Rectal smooth muscle tissue (tissue), 1 donor: ENCODE measurements around the gene ADAMTS3.

Experiments used
- H3K27ac ChIP-seq: one replicate; pipeline ENCODE4 v1.7.0; 2013; ENCODE audit warnings: low read depth, low read length, inconsistent platforms
- H3K27me3 ChIP-seq: one replicate; pipeline ENCODE4 v1.7.0; 2013; ENCODE audit warnings: low read length; ENCODE audit not compliant: control insufficient read depth, insufficient read depth
- H3K36me3 ChIP-seq: one replicate; pipeline ENCODE4 v1.7.0; 2013; ENCODE audit warnings: low read length; ENCODE audit not compliant: control insufficient read depth, insufficient read depth
- H3K4me1 ChIP-seq: one replicate; pipeline ENCODE4 v1.7.0; 2013; ENCODE audit warnings: low read length; ENCODE audit not compliant: control insufficient read depth, insufficient read depth
- H3K4me3 ChIP-seq: one replicate; pipeline ENCODE4 v1.7.0; 2013; ENCODE audit warnings: low read length
- H3K9ac ChIP-seq: one replicate; pipeline ENCODE4 v1.7.0; 2013; ENCODE audit warnings: low read length

Gene ADAMTS3

DNA sequence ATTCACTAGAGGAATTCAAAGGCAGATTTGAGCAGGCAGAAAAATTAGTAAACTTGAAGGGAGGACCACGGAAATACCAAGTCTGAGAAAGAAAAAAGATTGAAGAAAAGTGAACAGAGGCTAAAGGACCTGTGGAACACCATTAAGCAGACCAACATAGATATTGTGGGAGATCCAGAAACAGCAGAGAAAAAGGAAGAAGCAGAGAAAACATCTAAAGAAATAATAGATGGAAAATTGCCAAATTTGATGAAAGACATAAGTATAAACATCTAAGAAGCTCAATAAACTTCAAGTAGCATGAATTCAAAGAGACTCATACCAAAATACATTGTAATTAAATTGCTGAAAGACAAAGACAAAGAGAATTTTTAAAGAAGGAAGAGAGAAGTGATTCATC lies 31.0 kb downstream of the ADAMTS3 start:
- Histone ChIP-seq H3K9ac (no peak overlapping the region), H3K4me3 (no peak overlapping the region), H3K4me1 (no peaks in the 10 kb centered on the region), H3K27me3 (no peaks in the 10 kb centered on the region), H3K36me3 (no peaks in the 10 kb centered on the region), H3K27ac (no peak overlapping the region)

DNA sequence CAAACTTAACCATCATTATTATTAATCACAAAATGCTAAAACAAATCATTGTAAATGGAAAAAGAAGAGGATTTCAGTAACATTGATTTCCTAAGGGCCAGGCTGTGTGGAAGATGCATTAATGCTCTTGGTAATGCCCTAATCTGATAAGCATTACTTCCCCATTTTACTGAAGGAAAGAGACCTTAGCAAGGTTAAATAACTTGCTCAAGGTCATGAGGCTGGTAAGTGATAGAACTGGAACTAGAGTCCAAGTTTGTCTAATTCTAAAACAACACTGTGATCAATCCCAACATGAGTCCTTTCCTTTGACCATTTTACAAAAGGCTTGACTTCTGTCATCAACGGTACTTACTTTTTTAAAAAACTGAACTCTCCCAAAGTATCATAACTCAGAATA lies 32.6 kb downstream of the ADAMTS3 start:
- no peak overlapping the region for H3K4me3 ChIP-seq
- H3K4me1 ChIP-seq, result no peaks in the 10 kb centered on the region
- no peak overlapping the region for H3K27ac ChIP-seq
- no peaks in the 10 kb centered on the region for H3K36me3 ChIP-seq
- no peaks in the 10 kb centered on the region for H3K27me3 ChIP-seq
- no peak overlapping the region for H3K9ac ChIP-seq

DNA sequence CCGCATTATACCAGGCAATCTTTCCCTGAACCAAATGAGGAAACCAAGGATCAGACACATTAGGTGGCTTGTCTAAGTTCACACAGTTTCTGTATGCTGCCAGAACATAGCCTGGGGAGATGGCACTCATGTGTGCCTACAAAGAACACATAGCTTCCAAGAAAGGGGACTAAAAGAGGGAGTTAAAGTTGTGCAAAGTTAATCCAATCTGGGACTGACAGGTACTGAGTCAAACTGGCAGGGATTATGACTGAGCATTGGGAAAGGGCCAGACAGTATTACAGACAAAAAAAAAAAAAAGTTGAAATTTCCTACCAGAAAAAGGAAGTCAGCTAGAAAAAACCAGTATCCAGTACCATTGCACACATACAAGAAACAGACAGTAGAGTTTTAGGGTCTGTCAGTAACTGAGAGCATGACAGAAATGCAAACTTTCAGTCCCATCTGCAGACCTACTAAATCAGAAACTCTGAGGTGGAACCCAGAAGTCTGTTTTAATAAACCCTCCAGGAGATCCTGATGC lies 37.2 kb downstream of the ADAMTS3 start:
- H3K27ac ChIP-seq, result no peak overlapping the region
- no peak overlapping the region for H3K9ac ChIP-seq
- no peaks in the 10 kb centered on the region for H3K4me1 ChIP-seq
- no peaks in the 10 kb centered on the region for H3K36me3 ChIP-seq
- no peaks in the 10 kb centered on the region for H3K27me3 ChIP-seq
- no peak overlapping the region for H3K4me3 ChIP-seq

DNA sequence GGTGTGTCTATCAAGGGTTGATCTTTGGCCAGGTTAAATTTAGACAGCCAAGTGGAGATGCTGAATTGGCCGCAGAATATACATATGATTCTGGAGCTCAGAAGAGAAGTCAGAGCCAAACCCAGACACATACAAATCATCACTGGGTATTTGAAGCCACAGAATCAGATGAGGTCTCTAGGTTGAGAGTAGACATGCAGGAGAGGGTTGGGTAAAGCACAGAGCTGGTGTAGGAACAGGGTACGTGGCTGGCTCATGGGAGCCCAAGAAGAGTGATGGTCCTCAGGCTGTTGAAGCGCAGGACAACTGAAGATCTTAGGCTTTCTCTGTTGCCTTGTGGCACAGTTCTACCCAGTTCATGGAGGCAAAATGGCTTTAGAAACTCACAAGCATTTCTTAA lies 37.7 kb downstream of the ADAMTS3 start:
- no peak overlapping the region for H3K27ac ChIP-seq
- no peaks in the 10 kb centered on the region for H3K27me3 ChIP-seq
- no peaks in the 10 kb centered on the region for H3K36me3 ChIP-seq
- H3K4me3 ChIP-seq, result no peak overlapping the region
- no peak overlapping the region for H3K9ac ChIP-seq
- no peaks in the 10 kb centered on the region for H3K4me1 ChIP-seq

- Histone ChIP-seq H3K27ac (no peak overlapping the region), H3K27me3 (no peaks in the 10 kb centered on the region), H3K36me3 (no peaks in the 10 kb centered on the region), H3K4me3 (no peak overlapping the region), H3K9ac (no peak overlapping the region), H3K4me1 (no peaks in the 10 kb centered on the region)
These were observed 39.7 kb downstream of the ADAMTS3 start for GRCh38 chr4:72529148-72529822.

- no peak overlapping the region for H3K4me3 ChIP-seq
- H3K36me3 ChIP-seq, result no peaks in the 10 kb centered on the region
- H3K27me3 ChIP-seq, result no peaks in the 10 kb centered on the region
- H3K27ac ChIP-seq, result no peak overlapping the region
- H3K4me1 ChIP-seq, result no peaks in the 10 kb centered on the region
- no peak overlapping the region for H3K9ac ChIP-seq
These were observed 41.9 kb downstream of the ADAMTS3 start for GRCh38 chr4:72527038-72527646.

GRCh38 chr4:72525938-72526337 lies 43.1 kb downstream of the ADAMTS3 start:
- Histone ChIP-seq H3K4me3 (no peak overlapping the region), H3K4me1 (no peaks in the 10 kb centered on the region), H3K27me3 (no peaks in the 10 kb centered on the region), H3K36me3 (no peaks in the 10 kb centered on the region), H3K27ac (no peak overlapping the region), H3K9ac (no peak overlapping the region)

DNA sequence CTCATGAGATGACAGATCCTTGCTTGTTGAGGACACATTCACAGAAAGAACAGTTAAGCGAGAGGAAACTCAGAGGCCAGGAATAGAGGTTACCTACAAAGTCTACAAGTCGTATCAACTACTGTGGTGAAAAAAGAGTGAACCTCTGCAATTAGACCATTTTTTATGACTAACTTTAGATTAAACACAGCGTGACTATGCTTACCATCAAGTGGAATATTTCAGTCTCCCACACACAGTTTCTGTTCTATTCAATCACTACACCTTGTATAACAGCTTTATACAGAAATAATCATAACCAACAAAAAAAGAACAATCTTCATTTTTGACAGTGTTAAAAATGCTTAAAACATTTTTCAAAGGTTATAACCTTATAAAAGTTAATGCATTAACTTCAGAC lies 46.6 kb downstream of the ADAMTS3 start:
- Histone ChIP-seq H3K27me3 (no peaks in the 10 kb centered on the region), H3K4me3 (no peak overlapping the region), H3K4me1 (no peaks in the 10 kb centered on the region), H3K27ac (no peak overlapping the region), H3K36me3 (no peaks in the 10 kb centered on the region), H3K9ac (no peak overlapping the region)

- Histone ChIP-seq H3K9ac (no peak overlapping the region), H3K27ac (no peak overlapping the region), H3K4me3 (no peak overlapping the region), H3K27me3 (no peaks in the 10 kb centered on the region), H3K36me3 (no peaks in the 10 kb centered on the region), H3K4me1 (no peaks in the 10 kb centered on the region)
These were observed 55.8 kb downstream of the ADAMTS3 start for GRCh38 chr4:72513227-72513626.

DNA sequence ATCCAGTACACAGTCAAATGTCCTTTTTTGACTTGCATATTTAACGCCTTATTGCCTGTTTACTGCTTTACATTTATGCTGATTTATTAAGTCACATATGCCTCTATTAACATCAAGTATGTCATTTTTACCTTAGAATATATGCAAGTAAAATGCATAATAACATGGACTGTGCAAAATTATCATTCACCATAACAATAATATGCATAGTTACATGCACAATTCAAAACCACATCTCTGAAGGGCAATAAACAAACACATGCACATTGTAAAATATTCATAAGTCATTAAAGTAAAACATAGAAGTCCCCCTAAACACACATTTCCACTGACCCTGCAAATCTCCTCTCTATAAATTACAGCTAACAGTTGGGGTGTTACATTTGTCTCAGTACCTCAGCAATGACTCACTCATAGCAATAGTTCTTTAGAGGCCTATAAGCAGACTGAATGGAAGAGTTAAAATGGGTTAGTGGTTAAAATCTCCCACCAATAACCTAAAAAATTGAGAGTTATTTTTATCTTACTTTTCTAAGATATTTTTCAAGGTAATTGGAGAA lies 61.1 kb downstream of the ADAMTS3 start:
- H3K27me3 ChIP-seq, result no peaks in the 10 kb centered on the region
- no peaks in the 10 kb centered on the region for H3K36me3 ChIP-seq
- H3K9ac ChIP-seq, result no peak overlapping the region
- no peak overlapping the region for H3K4me3 ChIP-seq
- H3K27ac ChIP-seq, result no peak overlapping the region
- H3K4me1 ChIP-seq, result no peaks in the 10 kb centered on the region

GRCh38 chr4:72507167-72507566 lies 61.9 kb downstream of the ADAMTS3 start:
- Histone ChIP-seq H3K4me3 (no peak overlapping the region), H3K4me1 (no peaks in the 10 kb centered on the region), H3K36me3 (no peaks in the 10 kb centered on the region), H3K27ac (no peak overlapping the region), H3K9ac (no peak overlapping the region), H3K27me3 (no peaks in the 10 kb centered on the region)

DNA sequence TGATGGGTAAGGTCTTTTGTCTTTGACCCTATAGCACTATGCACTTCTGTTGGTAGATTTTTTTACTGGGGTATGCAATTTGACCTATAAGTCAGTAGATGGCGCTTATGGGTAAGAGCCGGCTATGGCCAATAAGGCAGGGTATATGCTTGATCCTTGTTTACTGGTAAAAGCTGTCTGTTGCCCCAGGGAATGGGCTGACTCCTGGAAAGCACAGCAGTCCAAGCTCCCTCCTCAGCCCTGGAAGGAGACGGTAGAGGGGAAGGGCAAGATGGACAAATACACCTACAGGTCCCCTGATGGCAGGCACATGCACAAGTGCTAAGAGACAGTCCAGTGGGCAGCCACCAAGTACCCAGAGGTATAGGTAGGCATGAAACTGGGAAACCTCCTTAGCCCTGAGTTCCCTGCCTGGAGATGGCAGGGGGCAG lies 63.7 kb downstream of the ADAMTS3 start:
- no peaks in the 10 kb centered on the region for H3K27me3 ChIP-seq
- H3K9ac ChIP-seq, result no peak overlapping the region
- H3K27ac ChIP-seq, result no peak overlapping the region
- H3K36me3 ChIP-seq, result no peaks in the 10 kb centered on the region
- no peak overlapping the region for H3K4me3 ChIP-seq
- H3K4me1 ChIP-seq, result no peaks in the 10 kb centered on the region

- H3K27ac ChIP-seq, result no peak overlapping the region
- no peak overlapping the region for H3K4me3 ChIP-seq
- H3K4me1 ChIP-seq, result no peaks in the 10 kb centered on the region
- no peaks in the 10 kb centered on the region for H3K27me3 ChIP-seq
- no peak overlapping the region for H3K9ac ChIP-seq
- no peaks in the 10 kb centered on the region for H3K36me3 ChIP-seq
These were observed 68.8 kb downstream of the ADAMTS3 start for GRCh38 chr4:72500214-72500613.
